Fibroblast of lung (primary cell): ENCODE data around the gene TPM2. TPM values are rescaled to one million over a fixed set of nuclear protein-coding genes. Genes with fewer than 3 reads are reported as not detected.
A peak's percentile ranks its signal among the peaks of the same experiment; 100 is the strongest.
"Not testable (repeated sequence)": the region's sequence is repeated elsewhere in the genome, so short reads cannot be mapped to it uniquely, and the experiment has no call there.

Source experiments
- DNase-seq, 2 donors: peaks; one replicate each; pipeline versions ENCODE4 v3.0.0 to v3.0.0-alpha.2; 2010; ENCODE audit warnings: low read depth in 2 of 2
- H2AFZ ChIP-seq: 2 replicates; pipeline ENCODE4 v1.5.1; 2012; ENCODE audit warnings: low read length, control low read depth, inconsistent platforms
- H3K27ac ChIP-seq: 2 replicates; pipeline ENCODE4 v1.5.1; 2011; ENCODE audit warnings: low read length, control low read depth; ENCODE audit not compliant: insufficient read depth
- H3K27me3 ChIP-seq: 2 replicates; pipeline ENCODE4 v1.5.1; 2011; ENCODE audit warnings: mild to moderate bottlenecking, low read length; ENCODE audit not compliant: control insufficient read depth, insufficient read depth
- H3K36me3 ChIP-seq: 2 replicates; pipeline ENCODE4 v1.5.1; 2011; ENCODE audit warnings: low read length; ENCODE audit not compliant: control insufficient read depth, insufficient read depth
- H3K4me1 ChIP-seq: 2 replicates; pipeline ENCODE4 v1.5.1; 2011; ENCODE audit warnings: low read length; ENCODE audit not compliant: control insufficient read depth, insufficient read depth; ENCODE audit errors: extremely low read depth
- H3K4me2 ChIP-seq: 2 replicates; pipeline ENCODE4 v1.5.1; 2011; ENCODE audit warnings: low read length, control low read depth; ENCODE audit not compliant: insufficient read depth; ENCODE audit errors: extremely low read depth
- H3K4me3 ChIP-seq, 4 experiments: fragments of 200-600 bp in 1 of 4; sonication (generic) in 1 of 4; replicated peaks in 1 of 4; 2 replicates each; pipeline ENCODE4 v1.5.1; 2011 to 2016; ENCODE audit warnings: low read length in 4 of 4, low read depth in 3 of 4, mild to moderate bottlenecking in 3 of 4, control low read depth in 2 of 4, inconsistent platforms in 1 of 4, mixed read lengths in 1 of 4; ENCODE audit not compliant: insufficient read depth in 1 of 4; ENCODE audit errors: control extremely low read depth in 1 of 4
- H3K79me2 ChIP-seq: 2 replicates; pipeline ENCODE4 v1.5.1; 2012; ENCODE audit warnings: mild to moderate bottlenecking, low read length, inconsistent platforms; ENCODE audit not compliant: control insufficient read depth, insufficient read depth
- H3K9ac ChIP-seq: 2 replicates; pipeline ENCODE4 v1.5.1; 2011; ENCODE audit warnings: mild to moderate bottlenecking, low read length, control low read depth; ENCODE audit not compliant: insufficient read depth
- H3K9me3 ChIP-seq: 2 replicates; pipeline ENCODE4 v1.5.1; 2012; ENCODE audit warnings: low read depth, low read length; ENCODE audit not compliant: control insufficient read depth, insufficient read depth
- H4K20me1 ChIP-seq: 2 replicates; pipeline ENCODE4 v1.5.1; 2011; ENCODE audit warnings: low read length; ENCODE audit not compliant: control insufficient read depth, insufficient read depth; ENCODE audit errors: extremely low read depth
- CTCF ChIP-seq, 2 donors: IDR thresholded peaks in 1 of 2; conservative IDR thresholded peaks in 1 of 2; 1 replicate in 1 of 2; 2 replicates in 1 of 2; pipeline ENCODE4 v1.5.1; 2011 to 2012; ENCODE audit warnings: low read length in 2 of 2, control low read depth in 1 of 2, inconsistent platforms in 1 of 2, low read depth in 1 of 2, mild to moderate bottlenecking in 1 of 2
- EZH2 ChIP-seq: IDR thresholded peaks from 2 replicates; pipeline ENCODE4 v1.5.1; 2012; ENCODE audit warnings: low read length, control low read depth, mild to moderate bottlenecking; ENCODE audit errors: missing control alignments
- polyA plus RNA-seq, 2 donors: library from polyadenylated mRNA; depleted of rRNA in 1 of 2; stranded (reverse) in 1 of 2; unstranded in 1 of 2; fragments of >200 nt; gene quantifications; 2 replicates each; pipeline ENCODE4 v1.2.1, GENCODE V29; 2011 to 2012; ENCODE audit warnings: missing spikeins in 1 of 2
- total RNA-seq: library from RNA; depleted of rRNA; stranded (reverse); fragments of >200 nt; gene quantifications from 2 replicates; pipeline ENCODE4 v1.2.1, GENCODE V29; 2014

Gene TPM2
- total and polyA plus RNA-seq, 2 donors (not counting 1 experiment from before 2014, with no cell fraction given), result 1,003 to 1,927 TPM

- not testable (repeated sequence) for H3K4me1 ChIP-seq, DNase-seq, H3K9me3 ChIP-seq, H3K36me3 ChIP-seq, H2AFZ ChIP-seq, H4K20me1 ChIP-seq, H3K9ac ChIP-seq, H3K27me3 ChIP-seq, H3K4me3 ChIP-seq, H3K4me2 ChIP-seq, H3K79me2 ChIP-seq, H3K27ac ChIP-seq
Observed at GRCh38 chr9:35638751-35639150, 51.0 kb downstream of the TPM2 start.

DNA sequence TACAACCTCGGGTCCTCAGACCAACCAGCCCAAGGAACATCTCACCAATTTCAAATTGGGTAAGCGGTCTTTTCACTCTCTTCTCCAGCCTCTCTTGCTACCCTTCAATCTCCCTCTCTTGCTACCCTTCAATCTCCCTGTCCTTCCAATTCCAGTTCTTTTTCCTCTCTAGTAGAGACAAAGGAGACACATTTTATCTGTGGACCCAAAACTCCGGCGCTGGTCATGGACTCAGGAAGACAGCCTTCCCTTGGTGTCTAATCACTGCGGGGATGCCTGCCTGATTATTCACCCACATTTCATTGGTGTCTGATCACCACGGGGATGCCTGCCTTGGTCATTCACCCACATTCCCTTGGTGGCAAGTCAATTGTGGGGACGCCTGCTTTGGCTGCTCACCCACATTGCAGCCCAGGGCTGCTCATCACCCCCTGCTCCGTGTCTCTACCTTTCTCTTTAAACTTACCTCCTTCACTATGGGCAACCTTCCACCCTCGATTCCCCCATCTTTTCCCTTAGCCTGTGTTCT is 52.2 kb downstream of the TPM2 start:
- not testable (repeated sequence) for H3K4me2 ChIP-seq, H2AFZ ChIP-seq, H3K9me3 ChIP-seq, H3K36me3 ChIP-seq, H3K9ac ChIP-seq, H3K27ac ChIP-seq, H3K4me3 ChIP-seq, H3K4me1 ChIP-seq, H3K79me2 ChIP-seq, H4K20me1 ChIP-seq, H3K27me3 ChIP-seq
- peak in 1 of 2 donors; percentile 22 for DNase-seq

GRCh38 chr9:35636877-35637246 is 52.9 kb downstream of the TPM2 start:
- H3K9me3 ChIP-seq, H3K4me2 ChIP-seq, H3K4me3 ChIP-seq, H3K79me2 ChIP-seq, H2AFZ ChIP-seq, H3K4me1 ChIP-seq, H3K27me3 ChIP-seq, H3K36me3 ChIP-seq, DNase-seq, H3K9ac ChIP-seq, H4K20me1 ChIP-seq, H3K27ac ChIP-seq: not testable (repeated sequence)

- H4K20me1 ChIP-seq, result no peaks in the 10 kb centered on the region
- DNase-seq, result no peak
- H3K27ac ChIP-seq, result no peak overlapping the region
- no peaks in the 10 kb centered on the region for H3K27me3 ChIP-seq
- H3K9ac ChIP-seq, result no peak overlapping the region
- H3K4me2 ChIP-seq, result no peak overlapping the region
- H3K9me3 ChIP-seq, result no peaks in the 10 kb centered on the region
- TF ChIP-seq EZH2, result no peak
- no peak for TF ChIP-seq CTCF (conservative IDR thresholded peaks at IDR 0.05 in 1 of 2, IDR thresholded peaks at IDR 0.05 in 1 of 2; ENCODE audit: low read depth in 1 of 2, low read length in 2 of 2)
- H3K4me1 ChIP-seq, result no peaks in the 10 kb centered on the region
- H2AFZ ChIP-seq, result no peak overlapping the region
- H3K79me2 ChIP-seq, result no peaks in the 10 kb centered on the region
- no peaks in the 10 kb centered on the region for H3K36me3 ChIP-seq
- H3K4me3 ChIP-seq, result no peak overlapping the region
Observed at GRCh38 chr9:35636135-35636876, 53.4 kb downstream of the TPM2 start.
